SK-MEL-5 (cell line): ENCODE data around the gene LCMT1. TPM values are rescaled to one million over a fixed set of nuclear protein-coding genes. Genes with fewer than 3 reads are reported as not detected.

Experiments used
- DNase-seq: peaks from one replicate; pipeline ENCODE4 v3.0.0-alpha.2; 2016; ENCODE audit warnings: low read depth, low spot score
- in situ Hi-C: cut with HindIII; loops from 2 replicates; pipeline ENCODE4 v1.10.0; 2016; ENCODE audit warnings: low sequenced_read_pairs, high pct_unique_total_duplicates, low pct_unique_long_range_greater_than_20kb
- total RNA-seq: library from RNA; depleted of rRNA; stranded (reverse); fragments of >200 nt; shearing (Covaris generic); gene quantifications from 2 replicates; pipeline ENCODE4 v1.2.3, GENCODE V29; 2014

The LCMT1 gene
- total RNA-seq, 1 experiment from 2014 or later, result 18.0 TPM

DNA sequence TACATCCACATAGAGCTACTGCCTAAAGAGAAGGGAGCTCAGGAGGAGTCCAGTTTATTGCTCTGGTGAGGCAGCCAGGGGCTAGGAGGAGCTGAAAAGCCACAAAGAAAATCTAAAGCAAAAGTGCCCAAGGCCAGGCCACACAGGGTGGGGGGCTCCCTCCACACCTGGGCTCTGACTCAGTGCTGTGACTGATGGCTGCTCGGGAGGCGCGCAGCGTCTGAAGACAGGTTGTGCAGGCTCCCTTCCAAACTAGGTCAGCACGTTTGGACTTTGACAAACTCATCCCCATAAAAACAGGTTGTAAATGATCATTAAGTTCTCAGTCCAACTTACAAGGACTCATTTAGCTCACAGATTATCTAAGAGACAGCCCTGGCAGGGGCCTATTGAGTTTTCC is 22.2 kb upstream of the LCMT1 start:
- no peak for DNase-seq
- in situ Hi-C loops, result no loop called here

GRCh38 chr16:25092441-25092840 is 19.1 kb upstream of the LCMT1 start:
- no peak for DNase-seq
- in situ Hi-C loops, result no loop called here

GRCh38 chr16:25093208-25094061 is 18.1 kb upstream of the LCMT1 start:
- in situ Hi-C loops, result no loop called here
- no peak for DNase-seq

GRCh38 chr16:25094596-25094995 is 16.9 kb upstream of the LCMT1 start:
- no peak for DNase-seq
- in situ Hi-C loops, result no loop called here

- no peak for DNase-seq
- in situ Hi-C loops, result no loop called here
Observed at GRCh38 chr16:25095636-25096035, 15.9 kb upstream of the LCMT1 start.

- in situ Hi-C loops, result no loop called here
Observed at GRCh38 chr16:25097276-25097975, 14.1 kb upstream of the LCMT1 start.

DNA sequence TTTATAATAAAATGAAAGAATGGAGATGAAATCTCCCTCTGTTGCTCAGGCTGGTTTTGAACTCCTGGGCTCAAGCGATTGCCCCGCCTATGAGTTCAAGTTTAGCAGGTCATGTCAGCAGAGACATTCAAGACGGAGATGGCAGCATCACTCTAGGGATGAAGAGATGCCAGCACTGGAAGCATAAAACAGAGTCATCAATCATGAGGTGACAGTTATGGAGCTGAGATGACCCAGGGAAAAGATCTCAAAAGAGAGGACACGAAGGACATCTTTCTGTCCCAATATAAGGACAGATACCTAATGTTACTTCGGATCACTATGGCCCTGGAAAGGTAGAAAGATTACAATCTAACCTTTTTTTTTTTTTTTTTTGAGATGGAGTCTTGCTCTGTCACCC is 11.0 kb upstream of the LCMT1 start:
- no peak for DNase-seq
- in situ Hi-C loops, result no loop called here

More at GRCh38 chr16:25097276-25097975, 14.1 kb upstream of the LCMT1 start:
- DNase-seq, result peak; percentile 85

DNA sequence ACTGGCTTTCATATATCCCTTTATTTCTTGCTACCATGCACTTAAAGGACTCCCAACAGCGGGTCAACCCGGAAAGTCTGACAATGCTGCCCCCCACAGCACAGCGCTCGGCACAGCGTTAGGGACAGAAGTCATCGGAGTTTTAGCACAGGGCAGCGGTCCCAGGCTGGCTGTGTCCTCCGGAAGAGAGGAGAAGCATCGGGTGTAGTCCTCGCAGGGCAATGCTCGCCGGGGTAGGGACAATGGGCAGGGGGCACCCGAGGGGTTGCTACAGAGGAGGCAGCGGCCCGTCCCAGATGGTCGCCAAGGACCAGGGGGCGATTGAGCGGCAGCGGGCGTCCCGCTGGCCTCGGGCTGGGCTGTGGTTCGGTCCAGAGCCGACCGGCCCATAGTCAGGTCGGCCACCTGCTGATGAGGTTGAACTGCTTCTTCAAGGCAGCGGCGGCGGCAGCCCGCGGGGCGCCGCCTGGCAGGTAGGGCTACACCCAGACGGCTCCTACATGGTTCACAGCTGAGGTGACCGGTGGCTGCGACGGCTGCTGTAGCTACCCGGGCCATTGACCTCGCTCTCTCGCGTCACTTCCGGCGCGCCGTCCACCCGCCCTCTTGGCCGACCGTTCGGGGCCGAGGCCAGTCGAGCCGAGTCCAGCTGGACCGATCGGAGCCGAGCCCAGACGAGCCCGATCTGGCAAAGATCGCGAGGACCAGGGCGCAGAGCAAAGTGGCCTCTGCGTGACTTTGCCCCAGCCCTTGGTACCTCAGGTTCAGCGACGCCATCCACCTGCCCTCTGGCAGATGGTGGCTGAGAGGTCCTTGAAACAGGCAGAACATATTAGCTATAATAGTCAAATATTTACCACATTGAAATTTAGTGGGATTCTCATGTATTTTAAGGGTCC is 4.7 kb upstream of the LCMT1 start:
- DNase-seq, result peak; percentile 81
- in situ Hi-C loops, result no loop called here

- in situ Hi-C loops, result no loop called here
- no peak for DNase-seq
Observed at GRCh38 chr16:25107466-25107792, 4.1 kb upstream of the LCMT1 start.

DNA sequence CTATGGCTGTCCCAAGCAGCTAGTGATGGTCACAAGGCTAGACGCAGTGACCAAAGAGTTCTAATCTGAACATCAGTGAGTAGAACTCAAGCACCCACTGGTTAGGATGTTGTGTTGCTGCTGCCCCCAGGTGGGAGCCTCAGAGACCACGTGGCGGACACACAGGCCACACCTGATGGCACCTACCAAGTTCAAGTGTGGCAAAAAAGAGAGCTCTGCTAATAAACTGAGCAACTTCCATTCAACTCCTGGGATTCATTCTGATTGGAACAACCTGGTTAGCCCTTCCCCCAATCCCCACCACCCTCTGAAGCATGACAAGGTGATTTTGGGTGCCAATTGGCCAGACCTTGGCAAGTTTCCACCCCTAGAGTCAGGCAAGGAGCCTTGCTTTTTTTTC is 3.5 kb upstream of the LCMT1 start:
- in situ Hi-C loops, result no loop called here
- peak; percentile 55 for DNase-seq

DNA sequence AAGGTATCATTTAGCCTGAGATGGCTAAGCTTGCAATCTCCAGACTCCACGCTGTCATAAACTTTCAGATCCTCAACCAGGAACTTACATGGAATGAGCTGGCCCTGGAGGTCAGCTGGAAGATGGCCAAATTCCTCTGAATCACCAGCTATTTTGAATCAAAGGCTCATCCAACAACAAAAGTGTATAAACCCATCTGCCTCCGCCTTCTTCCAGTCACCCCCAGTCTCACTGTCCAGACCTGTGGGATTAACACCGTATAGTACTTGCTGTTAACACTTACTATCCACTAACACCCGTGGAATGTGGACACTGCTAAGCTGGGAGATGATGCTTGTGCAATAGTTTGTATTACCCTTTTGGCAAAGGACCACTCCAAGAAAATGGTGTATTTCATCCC is 1.9 kb upstream of the LCMT1 start:
- in situ Hi-C loops, result no loop called here
- peak; percentile 70 for DNase-seq

- in situ Hi-C loops, result no loop called here
- DNase-seq, result no peak
Observed at GRCh38 chr16:25110387-25110947, 1.1 kb upstream of the LCMT1 start.

DNA sequence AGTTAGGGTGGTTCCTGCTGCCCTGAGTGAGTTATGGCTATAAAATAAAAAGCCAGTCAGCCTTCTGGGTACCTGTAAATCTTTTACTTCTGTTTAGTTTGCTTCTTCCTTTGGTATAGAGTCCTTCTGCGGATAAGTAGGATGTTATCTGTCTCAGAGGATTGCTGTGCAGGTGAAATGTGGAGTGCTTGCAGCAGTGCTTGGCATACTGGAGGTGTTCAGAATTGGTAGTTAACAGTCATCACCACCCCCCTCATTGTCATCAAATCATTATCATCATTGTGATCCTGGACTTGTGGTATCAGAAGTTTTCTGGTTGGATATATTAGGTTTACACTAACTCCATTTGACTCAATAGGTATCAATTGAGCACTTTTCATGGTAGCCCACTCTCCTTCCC is 2.6 kb downstream of the LCMT1 start:
- in situ Hi-C loops, result no loop called here
- no peak for DNase-seq

- in situ Hi-C loops, result no loop called here
- DNase-seq, result no peak
Observed at GRCh38 chr16:25118851-25119578, 7.5 kb downstream of the LCMT1 start.

GRCh38 chr16:25121824-25122600 is 10.5 kb downstream of the LCMT1 start:
- in situ Hi-C loops, result no loop called here
- DNase-seq, result no peak

GRCh38 chr16:25124503-25124902 is 13.0 kb downstream of the LCMT1 start:
- in situ Hi-C loops, result no loop called here
- no peak for DNase-seq
